Stimulated activated naive CD8-positive, alpha-beta T cell treated with anti-CD3 and anti-CD28 coated beads, Interleukin-15, amount 100 ng/mL, for 72 hours (primary cell): ENCODE data around the gene TAAR2.
"Not testable (repeated sequence)": the region's sequence is repeated elsewhere in the genome, so short reads cannot be mapped to it uniquely, and the experiment has no call there.

Experiments used
- ATAC-seq: fragments of 150-1000 bp; cut with Tn5 transposase; 2 replicates; pipeline ENCODE4 v1.10.0; 2021; ENCODE audit warnings: mild to moderate bottlenecking, moderate library complexity
- DNase-seq, 2 donors: peaks; one replicate each; pipeline ENCODE4 v3.0.0; 2021 to 2022
- H3K27ac Mint-ChIP-seq, 2 donors: one replicate each; pipeline ENCODE4 v1.8.0; 2022; ENCODE audit warnings: mild to moderate bottlenecking in 2 of 2, mixed read lengths in 2 of 2, moderate library complexity in 2 of 2
- H3K27me3 Mint-ChIP-seq: one replicate; pipeline ENCODE4 v1.8.0; 2022; ENCODE audit warnings: mixed read lengths
- H3K4me1 Mint-ChIP-seq: one replicate; pipeline ENCODE4 v1.8.0; 2022; ENCODE audit warnings: mild to moderate bottlenecking, mixed read lengths
- H3K4me3 Mint-ChIP-seq, 2 donors: one replicate each; pipeline ENCODE4 v1.8.0; 2022; ENCODE audit warnings: mild to moderate bottlenecking in 2 of 2, mixed read lengths in 2 of 2, moderate library complexity in 1 of 2
- H3K9me3 Mint-ChIP-seq, 2 donors: one replicate each; pipeline ENCODE4 v1.8.0; 2022; ENCODE audit warnings: mixed read lengths in 2 of 2

The TAAR2 gene

GRCh38 chr6:132624175-132624574, at the start of gene TAAR2:
Gene TAAR2, minus strand, starts transcription at chr6:132624275. Its CDS starts 0 bp downstream, at chr6:132624275.
- Mint-ChIP-seq H3K9me3 (peaks cover 0 to 8% of the 10 kb centered on the region in 2 donors), H3K27me3 (peaks cover 53% of the 10 kb centered on the region), H3K27ac (no peak within 1 kb of the TSS), H3K4me3 (no peak within 1 kb of the TSS), H3K4me1 (no peaks in the 10 kb centered on the region)
- ATAC-seq (no peak), DNase-seq (no peak)

GRCh38 chr6:132673376-132674094, 49.5 kb upstream of the TAAR2 start:
- Mint-ChIP-seq H3K9me3 (no peaks in the 10 kb centered on the region), H3K27me3 (peaks cover 8% of the 10 kb centered on the region), H3K4me1 (peaks cover 6% of the 10 kb centered on the region), H3K27ac (no peak overlapping the region), H3K4me3 (no peak overlapping the region)
- ATAC-seq, result no peak
- DNase-seq, result no peak

GRCh38 chr6:132671295-132671694, 47.2 kb upstream of the TAAR2 start:
- H3K27me3 Mint-ChIP-seq, result no peaks in the 10 kb centered on the region
- H3K27ac Mint-ChIP-seq, result no peak overlapping the region
- H3K9me3 Mint-ChIP-seq, result no peaks in the 10 kb centered on the region
- DNase-seq, result no peak
- ATAC-seq, result no peak
- peaks cover 6% of the 10 kb centered on the region for H3K4me1 Mint-ChIP-seq
- H3K4me3 Mint-ChIP-seq, result no peak overlapping the region

- DNase-seq, result peak in 1 of 2 donors; percentile 20
- ATAC-seq, result peak; percentile 63
- Mint-ChIP-seq H3K4me3 (peak overlapping the region in 1 of 2 donors; percentile 1), H3K9me3 (no peaks in the 10 kb centered on the region), H3K27me3 (no peaks in the 10 kb centered on the region), H3K27ac (no peak overlapping the region), H3K4me1 (peaks cover 6% of the 10 kb centered on the region)
These were observed 45.7 kb upstream of the TAAR2 start for GRCh38 chr6:132669690-132670291.

- no peak for DNase-seq
- Mint-ChIP-seq H3K27ac (no peak overlapping the region), H3K9me3 (no peaks in the 10 kb centered on the region), H3K4me1 (peaks cover 6% of the 10 kb centered on the region), H3K4me3 (no peak overlapping the region), H3K27me3 (no peaks in the 10 kb centered on the region)
- no peak for ATAC-seq
These were observed 42.0 kb upstream of the TAAR2 start for GRCh38 chr6:132666118-132666517.

- no peaks in the 10 kb centered on the region for H3K4me1 Mint-ChIP-seq
These were observed 40.4 kb upstream of the TAAR2 start for GRCh38 chr6:132664309-132665034.

GRCh38 chr6:132663661-132664060, 39.6 kb upstream of the TAAR2 start:
- Mint-ChIP-seq H3K9me3 (no peaks in the 10 kb centered on the region), H3K4me3 (no peak overlapping the region), H3K27me3 (no peaks in the 10 kb centered on the region), H3K4me1 (no peaks in the 10 kb centered on the region), H3K27ac (no peak overlapping the region)
- DNase-seq (no peak), ATAC-seq (no peak)

More at GRCh38 chr6:132664309-132665034, 40.4 kb upstream of the TAAR2 start:
- Mint-ChIP-seq H3K27ac (no peak overlapping the region), H3K4me3 (no peak overlapping the region), H3K27me3 (no peaks in the 10 kb centered on the region), H3K9me3 (no peaks in the 10 kb centered on the region)
- ATAC-seq (no peak), DNase-seq (no peak)

- DNase-seq (no peak), ATAC-seq (no peak)
- Mint-ChIP-seq H3K27ac (no peak overlapping the region), H3K4me1 (no peaks in the 10 kb centered on the region), H3K4me3 (no peak overlapping the region), H3K9me3 (no peaks in the 10 kb centered on the region), H3K27me3 (no peaks in the 10 kb centered on the region)
These were observed 37.8 kb upstream of the TAAR2 start for GRCh38 chr6:132661906-132662305.

GRCh38 chr6:132659082-132659481, 35.0 kb upstream of the TAAR2 start, which contains the start of gene TAAR1:
Gene TAAR1, minus strand, starts transcription at chr6:132659182. Its CDS starts 13,179 bp downstream, at chr6:132646003.
- Mint-ChIP-seq H3K4me1 (no peaks in the 10 kb centered on the region), H3K27me3 (peaks cover 9% of the 10 kb centered on the region), H3K4me3 (no peak within 1 kb of the TSS), H3K9me3 (no peaks in the 10 kb centered on the region), H3K27ac (no peak within 1 kb of the TSS)
- ATAC-seq (no peak), DNase-seq (no peak)

- ATAC-seq (no peak), DNase-seq (no peak)
- H3K27me3 Mint-ChIP-seq, result peaks cover 9% of the 10 kb centered on the region
- no peak overlapping the region for H3K27ac Mint-ChIP-seq
- no peak overlapping the region for H3K4me3 Mint-ChIP-seq
- peaks cover 5% of the 10 kb centered on the region for H3K4me1 Mint-ChIP-seq
- no peaks in the 10 kb centered on the region for H3K9me3 Mint-ChIP-seq
These were observed 27.0 kb upstream of the TAAR2 start for GRCh38 chr6:132651062-132651461.

GRCh38 chr6:132650429-132650828, 26.4 kb upstream of the TAAR2 start:
- H3K27ac Mint-ChIP-seq, result no peak overlapping the region
- H3K27me3 Mint-ChIP-seq, result peaks cover 4% of the 10 kb centered on the region
- H3K4me1 Mint-ChIP-seq, result peaks cover 5% of the 10 kb centered on the region
- H3K9me3 Mint-ChIP-seq, result no peaks in the 10 kb centered on the region
- ATAC-seq (no peak), DNase-seq (no peak)
- H3K4me3 Mint-ChIP-seq, result no peak overlapping the region

- ATAC-seq (no peak), DNase-seq (no peak)
- Mint-ChIP-seq H3K27ac (no peak overlapping the region), H3K4me1 (peaks cover 5% of the 10 kb centered on the region), H3K27me3 (no peaks in the 10 kb centered on the region), H3K4me3 (no peak overlapping the region), H3K9me3 (no peaks in the 10 kb centered on the region)
These were observed 24.8 kb upstream of the TAAR2 start for GRCh38 chr6:132648828-132649227.

GRCh38 chr6:132648356-132648755, 24.3 kb upstream of the TAAR2 start:
- H3K4me1 Mint-ChIP-seq, result peaks cover 5% of the 10 kb centered on the region
- no peak overlapping the region for H3K27ac Mint-ChIP-seq
- no peak overlapping the region for H3K4me3 Mint-ChIP-seq
- no peaks in the 10 kb centered on the region for H3K27me3 Mint-ChIP-seq
- DNase-seq (peak in 1 of 2 donors; percentile 16), ATAC-seq (peak; percentile 68)
- H3K9me3 Mint-ChIP-seq, result no peaks in the 10 kb centered on the region

- peaks cover 0 to 6% of the 10 kb centered on the region in 2 donors for H3K9me3 Mint-ChIP-seq
- H3K4me1 Mint-ChIP-seq, result peaks cover 5% of the 10 kb centered on the region
- no peak overlapping the region for H3K27ac Mint-ChIP-seq
- ATAC-seq (no peak), DNase-seq (no peak)
- H3K27me3 Mint-ChIP-seq, result peaks cover 6% of the 10 kb centered on the region
- no peak overlapping the region for H3K4me3 Mint-ChIP-seq
These were observed 19.5 kb upstream of the TAAR2 start for GRCh38 chr6:132643547-132643946.

- ATAC-seq, H3K4me1 Mint-ChIP-seq, H3K27ac Mint-ChIP-seq, H3K4me3 Mint-ChIP-seq, DNase-seq: not testable (repeated sequence)
- Mint-ChIP-seq H3K27me3 (peaks cover 62% of the 10 kb centered on the region), H3K9me3 (peaks cover 12 to 30% of the 10 kb centered on the region in 2 donors)
These were observed 13.1 kb upstream of the TAAR2 start for GRCh38 chr6:132637135-132637534.

- not testable (repeated sequence) for DNase-seq, ATAC-seq, H3K27ac Mint-ChIP-seq, H3K4me1 Mint-ChIP-seq, H3K4me3 Mint-ChIP-seq
- peaks cover 12 to 30% of the 10 kb centered on the region in 2 donors for H3K9me3 Mint-ChIP-seq
- H3K27me3 Mint-ChIP-seq, result peaks cover 65% of the 10 kb centered on the region
These were observed 11.8 kb upstream of the TAAR2 start for GRCh38 chr6:132635906-132636305.
